GM19035 (cell line): ENCODE measurements around the gene GH2.
A peak's percentile ranks its signal among the peaks of the same experiment; 100 is the strongest.
"Not testable (repeated sequence)": the region's sequence is repeated elsewhere in the genome, so short reads cannot be mapped to it uniquely, and the experiment has no call there.

Experiments
- ATAC-seq: cut with Tn5 transposase; IDR thresholded peaks from one replicate; pipeline ENCODE4 v1.9.1; 2021; ENCODE audit not compliant: unreplicated experiment

GH2 gene

GRCh38 chr17:63881935-63882601 is at the start of gene GH2:
Gene GH2, minus strand, starts transcription at chr17:63881944. Its CDS starts 143 bp downstream, at chr17:63881801.
- ATAC-seq, result no peak

GRCh38 chr17:63930951-63931575 is 49.3 kb upstream of the GH2 start:
- peak; percentile 48 for ATAC-seq

DNA sequence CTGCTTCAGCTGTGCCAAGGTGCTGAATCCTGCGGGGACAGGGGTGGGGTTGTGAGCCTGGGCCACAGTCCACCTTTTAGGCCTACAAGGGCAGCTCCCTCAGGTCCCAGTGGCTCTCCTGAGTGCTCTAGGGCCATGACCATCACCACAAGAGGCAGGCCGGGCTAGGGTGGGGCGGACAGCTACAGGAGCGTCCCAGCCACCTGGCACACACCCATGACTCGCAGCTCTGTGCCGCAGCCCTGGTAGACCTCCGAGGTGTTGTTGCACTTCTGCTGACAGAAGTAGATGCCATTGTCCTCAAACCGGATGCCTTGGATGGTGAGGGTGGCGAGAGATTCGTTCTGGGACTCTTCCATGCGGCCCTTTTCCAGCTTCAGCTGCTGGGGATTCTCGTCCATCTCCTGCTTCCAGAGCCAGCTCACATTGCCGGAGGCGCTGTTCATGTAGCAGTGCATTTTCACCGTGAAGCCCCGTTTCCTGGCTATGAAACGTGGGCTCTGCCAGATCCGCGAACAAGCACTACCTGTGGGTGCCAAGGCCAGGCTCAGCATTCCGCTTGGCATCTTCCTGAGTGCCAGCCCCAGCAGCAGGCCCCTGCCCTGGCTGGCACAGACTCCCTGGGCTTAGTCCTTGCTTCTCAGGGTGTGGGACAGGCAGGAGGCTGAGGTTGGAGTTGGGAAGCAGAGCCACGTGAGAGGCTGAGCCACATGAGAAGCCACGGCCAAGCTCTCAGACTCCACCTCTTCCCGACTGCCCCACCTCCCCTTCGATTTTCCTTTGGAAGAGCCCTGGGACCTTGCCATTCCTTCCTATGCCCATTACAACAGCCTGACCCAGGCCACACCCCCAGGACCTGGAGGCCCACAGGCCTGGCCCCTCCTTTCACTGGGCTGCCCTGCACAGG is 48.4 kb upstream of the GH2 start:
- ATAC-seq, result no peak

- no peak for ATAC-seq
Measured at GRCh38 chr17:63928966-63929695, 47.4 kb upstream of the GH2 start.

DNA sequence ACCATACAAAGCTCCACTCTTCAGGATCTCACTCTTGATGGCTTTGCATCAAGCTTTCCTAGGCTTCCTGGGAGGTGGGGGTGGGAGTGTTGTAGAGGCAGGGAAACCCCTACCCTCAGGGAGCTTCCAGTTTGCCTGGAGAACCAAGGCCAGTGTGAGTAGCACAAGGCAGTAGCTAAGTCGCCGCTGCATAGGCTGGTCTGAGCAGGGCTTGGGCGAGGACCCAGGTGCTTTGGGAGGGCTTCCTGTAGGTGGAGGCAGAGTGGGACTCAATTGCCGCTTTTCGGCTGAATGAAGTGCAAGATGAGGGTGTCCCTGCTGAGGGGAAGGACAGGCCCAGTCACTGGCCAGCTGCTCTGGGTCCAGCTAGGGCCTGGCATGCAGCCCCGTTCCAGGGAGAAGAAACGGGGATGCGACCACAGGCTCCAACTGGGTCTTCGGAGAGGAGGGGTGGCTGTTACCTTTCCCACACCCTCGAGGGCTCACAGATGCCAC is 46.5 kb upstream of the GH2 start:
- no peak for ATAC-seq

GRCh38 chr17:63927464-63928171 is 45.9 kb upstream of the GH2 start:
- no peak for ATAC-seq

GRCh38 chr17:63926164-63926563 is 44.4 kb upstream of the GH2 start:
- ATAC-seq, result no peak

DNA sequence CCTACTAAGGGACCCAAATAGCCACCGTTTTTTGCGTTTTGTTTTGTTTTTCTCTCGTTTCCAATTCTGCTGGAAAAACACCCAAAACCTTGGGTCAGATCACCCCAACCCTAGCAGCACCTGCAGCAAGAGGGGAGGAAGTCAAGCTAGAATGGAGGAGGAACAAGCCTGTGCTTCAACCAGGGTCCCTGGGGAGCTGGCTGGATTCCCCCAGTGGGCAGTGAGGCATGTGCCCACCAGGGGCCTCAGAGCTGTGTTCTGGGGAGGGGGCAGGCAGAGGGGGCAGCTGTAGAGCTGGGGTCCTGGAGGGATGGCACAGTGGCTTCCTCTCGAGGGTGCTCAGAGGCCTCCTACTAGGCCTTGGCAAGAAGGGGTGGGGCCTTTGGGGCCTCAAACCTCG is 43.9 kb upstream of the GH2 start:
- no peak for ATAC-seq

DNA sequence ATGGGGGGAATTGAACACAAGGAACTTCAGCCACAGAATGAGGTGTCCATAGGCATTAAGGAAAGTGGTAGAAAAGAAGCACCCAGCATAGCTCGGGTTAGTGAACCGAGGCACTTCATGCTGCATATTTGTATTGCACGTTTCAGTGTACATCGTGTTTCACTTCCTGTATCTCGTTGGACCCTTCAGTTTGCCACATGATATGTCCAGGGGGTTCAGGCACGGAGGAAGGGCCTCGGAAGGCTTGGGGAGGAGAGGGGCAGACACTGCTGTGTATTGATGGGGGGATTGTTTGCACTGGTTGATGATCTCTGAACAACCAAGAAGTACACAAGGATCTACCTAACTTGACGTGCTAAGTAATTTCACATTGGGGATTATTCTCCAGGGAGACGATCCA is 40.7 kb upstream of the GH2 start:
- ATAC-seq, result not testable (repeated sequence)

- not testable (repeated sequence) for ATAC-seq
Measured at GRCh38 chr17:63920779-63921178, 39.0 kb upstream of the GH2 start.

GRCh38 chr17:63920050-63920449 is 38.3 kb upstream of the GH2 start:
- ATAC-seq, result not testable (repeated sequence)

GRCh38 chr17:63919311-63919723 is 37.6 kb upstream of the GH2 start:
- no peak for ATAC-seq

DNA sequence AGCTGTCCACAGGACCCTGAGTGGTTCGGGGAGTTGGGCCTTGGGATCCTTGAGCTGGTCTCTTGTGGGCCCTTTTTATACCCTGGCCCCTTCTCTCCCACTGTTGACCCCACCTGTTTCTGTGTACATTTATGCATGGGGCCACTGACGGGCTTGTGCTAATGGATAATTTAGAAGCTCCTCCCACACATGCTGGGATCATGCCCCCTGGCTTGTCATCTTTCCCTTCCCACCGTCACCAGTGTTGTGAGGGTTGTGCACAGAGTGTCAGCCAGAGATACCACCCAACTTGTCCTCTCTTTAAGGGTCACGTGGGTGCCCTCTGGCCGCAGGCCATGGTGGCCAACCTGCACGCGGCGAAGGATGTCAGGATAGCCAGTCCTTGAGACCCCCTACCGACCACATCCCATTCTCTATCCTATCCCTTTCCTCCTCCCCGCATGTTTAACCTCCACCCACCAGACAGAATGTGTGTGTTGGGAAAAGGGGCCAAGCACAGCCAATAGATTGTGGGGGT is 37.1 kb upstream of the GH2 start, which contains the start of gene GH1:
Gene GH1, minus strand, starts transcription at position 51 of the 517 bp plus-strand sequence. CDS start 63 bp downstream, outside the sequence.
- not testable (repeated sequence) for ATAC-seq

DNA sequence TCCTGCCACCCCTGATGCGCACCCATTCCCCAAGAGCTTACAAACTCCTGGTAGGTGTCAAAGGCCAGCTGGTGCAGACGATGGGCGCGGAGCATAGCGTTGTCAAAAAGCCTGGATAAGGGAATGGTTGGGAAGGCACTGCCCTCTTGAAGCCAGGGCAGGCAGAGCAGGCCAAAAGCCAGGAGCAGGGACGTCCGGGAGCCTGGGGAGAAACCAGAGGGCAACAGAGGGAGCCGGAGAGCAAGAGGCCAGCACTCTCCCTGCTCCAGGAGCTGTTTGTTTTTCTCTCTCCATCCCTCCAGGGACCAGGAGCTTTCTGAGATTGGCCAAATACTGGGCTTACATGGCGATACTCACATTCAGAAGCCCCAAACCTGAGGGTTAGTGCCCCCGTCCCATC is 36.6 kb upstream of the GH2 start:
- ATAC-seq, result no peak

DNA sequence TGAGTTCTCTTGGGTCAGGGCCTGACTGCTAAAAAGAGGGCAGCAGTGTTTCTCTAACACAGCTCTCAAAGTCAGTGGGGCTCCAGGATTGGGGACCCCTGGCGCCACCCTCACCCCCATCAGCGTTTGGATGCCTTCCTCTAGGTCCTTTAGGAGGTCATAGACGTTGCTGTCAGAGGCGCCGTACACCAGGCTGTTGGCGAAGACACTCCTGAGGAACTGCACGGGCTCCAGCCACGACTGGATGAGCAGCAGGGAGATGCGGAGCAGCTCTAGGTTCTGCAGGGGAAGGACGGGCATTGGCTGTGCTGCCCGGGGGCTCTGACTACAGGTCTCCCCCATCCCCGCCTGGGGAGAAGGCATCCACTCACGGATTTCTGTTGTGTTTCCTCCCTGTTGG is 35.9 kb upstream of the GH2 start:
- ATAC-seq, result no peak

- not testable (repeated sequence) for ATAC-seq
Measured at GRCh38 chr17:63917206-63917605, 35.5 kb upstream of the GH2 start.

- ATAC-seq, result no peak
Measured at GRCh38 chr17:63916566-63917185, 34.9 kb upstream of the GH2 start.

GRCh38 chr17:63915753-63916152 is 34.0 kb upstream of the GH2 start:
- not testable (repeated sequence) for ATAC-seq

GRCh38 chr17:63914471-63914870 is 32.7 kb upstream of the GH2 start:
- ATAC-seq, result no peak
